ENCODE data around the gene CPNE1. TPM values are rescaled to one million over a fixed set of nuclear protein-coding genes. Genes with fewer than 3 reads are reported as not detected.

CPNE1 gene
- total RNA-seq, 2 donors from 2014 or later = 238 to 441 TPM

- Histone ChIP-seq H3K4me1 (ENCODE audit: control insufficient read depth, insufficient read depth, low read length) (no peaks in the 10 kb centered on the region), H3K27ac (ENCODE audit: low read depth, low read length) (no peak overlapping the region), H3K9me3 (ENCODE audit: control insufficient read depth, low read length) (no peaks in the 10 kb centered on the region), H3K36me3 (ENCODE audit: control insufficient read depth, insufficient read depth, low read length) (no peaks in the 10 kb centered on the region), H3K27me3 (ENCODE audit: control insufficient read depth, insufficient read depth, low read length, poor library complexity, severe bottlenecking) (no peaks in the 10 kb centered on the region), H3K9ac (ENCODE audit: extremely low read depth, low read length, poor library complexity, severe bottlenecking) (no peak overlapping the region), H3K4me3 (ENCODE audit: low read length) (no peak overlapping the region)
- Mint-ChIP-seq H3K4me1 (no peaks in the 10 kb centered on the region), H3K4me3 (no peak overlapping the region), H3K27ac (no peak overlapping the region), H3K27me3 (ENCODE audit: insufficient read depth) (peaks cover 2% of the 10 kb centered on the region), H3K36me3 (ENCODE audit: low read depth) (no peaks in the 10 kb centered on the region), H3K9me3 (peaks cover 2% of the 10 kb centered on the region)
- DNase-seq = no peak
- WGBS, 2 experiments (ENCODE audit: insufficient coverage in 1 of 2, insufficient read length in 1 of 2) = 90 to 91% methylated on average over 6 of the region's 6 CpGs
- TF ChIP-seq, protein P1, sequence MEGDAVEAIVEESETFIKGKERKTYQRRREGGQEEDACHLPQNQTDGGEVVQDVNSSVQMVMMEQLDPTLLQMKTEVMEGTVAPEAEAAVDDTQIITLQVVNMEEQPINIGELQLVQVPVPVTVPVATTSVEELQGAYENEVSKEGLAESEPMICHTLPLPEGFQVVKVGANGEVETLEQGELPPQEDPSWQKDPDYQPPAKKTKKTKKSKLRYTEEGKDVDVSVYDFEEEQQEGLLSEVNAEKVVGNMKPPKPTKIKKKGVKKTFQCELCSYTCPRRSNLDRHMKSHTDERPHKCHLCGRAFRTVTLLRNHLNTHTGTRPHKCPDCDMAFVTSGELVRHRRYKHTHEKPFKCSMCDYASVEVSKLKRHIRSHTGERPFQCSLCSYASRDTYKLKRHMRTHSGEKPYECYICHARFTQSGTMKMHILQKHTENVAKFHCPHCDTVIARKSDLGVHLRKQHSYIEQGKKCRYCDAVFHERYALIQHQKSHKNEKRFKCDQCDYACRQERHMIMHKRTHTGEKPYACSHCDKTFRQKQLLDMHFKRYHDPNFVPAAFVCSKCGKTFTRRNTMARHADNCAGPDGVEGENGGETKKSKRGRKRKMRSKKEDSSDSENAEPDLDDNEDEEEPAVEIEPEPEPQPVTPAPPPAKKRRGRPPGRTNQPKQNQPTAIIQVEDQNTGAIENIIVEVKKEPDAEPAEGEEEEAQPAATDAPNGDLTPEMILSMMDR (conservative IDR thresholded peaks at IDR 0.05) = no peak
These were observed 77.8 kb downstream of the CPNE1 start for GRCh38 chr20:35586751-35587425.

DNA sequence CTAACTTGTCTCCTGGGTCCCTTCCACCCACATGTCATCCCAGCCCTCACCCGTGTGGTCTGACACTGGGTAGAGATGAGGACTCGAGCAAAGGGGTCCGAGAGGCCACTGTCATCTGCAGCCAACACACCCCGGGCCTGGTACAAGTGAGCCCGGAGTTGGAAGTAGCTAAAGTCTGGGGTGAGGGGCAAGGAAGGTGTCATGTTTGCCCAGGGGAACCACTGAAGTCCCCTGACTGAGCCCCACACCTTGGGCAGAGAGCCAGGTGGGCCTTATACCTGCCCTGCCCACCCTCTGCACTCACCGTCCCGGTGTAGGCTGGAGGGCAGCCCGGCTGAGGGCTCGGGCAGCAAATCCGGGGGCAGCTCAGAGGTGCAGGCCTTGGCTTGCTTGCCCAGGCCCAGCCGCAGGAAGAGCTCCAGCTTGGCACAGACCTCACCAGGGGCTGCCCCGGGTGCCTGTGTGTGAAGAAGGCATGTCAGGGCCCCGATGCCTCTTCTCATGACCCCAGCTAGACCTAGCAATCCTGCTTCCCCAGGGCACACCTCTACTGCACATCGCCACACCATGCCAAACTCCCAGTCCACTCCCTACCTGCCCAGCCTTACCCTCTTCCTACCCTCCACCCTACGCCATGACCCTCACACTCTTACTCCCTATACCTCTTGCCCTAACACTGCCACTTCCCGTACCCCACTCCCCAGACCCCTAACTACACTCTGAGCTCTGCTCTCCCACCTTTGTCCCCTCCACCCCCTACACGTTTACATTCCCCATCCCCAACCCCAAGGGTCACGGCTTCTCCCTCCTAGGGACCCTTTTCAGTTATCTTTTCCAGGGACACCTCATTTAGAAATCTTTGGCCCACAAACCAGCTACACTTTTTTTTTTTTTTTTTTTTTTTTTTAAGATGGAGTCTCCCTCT, 80.8 kb downstream of the CPNE1 start:
- Histone ChIP-seq H3K4me1 (ENCODE audit: control insufficient read depth, insufficient read depth, low read length) (no peaks in the 10 kb centered on the region), H3K27me3 (ENCODE audit: control insufficient read depth, insufficient read depth, low read length, poor library complexity, severe bottlenecking) (no peaks in the 10 kb centered on the region), H3K36me3 (ENCODE audit: control insufficient read depth, insufficient read depth, low read length) (no peaks in the 10 kb centered on the region), H3K4me3 (ENCODE audit: low read length) (no peak overlapping the region), H3K27ac (ENCODE audit: low read depth, low read length) (no peak overlapping the region), H3K9me3 (ENCODE audit: control insufficient read depth, low read length) (no peaks in the 10 kb centered on the region), H3K9ac (ENCODE audit: extremely low read depth, low read length, poor library complexity, severe bottlenecking) (no peak overlapping the region)
- peaks cover 2% of the 10 kb centered on the region for H3K9me3 Mint-ChIP-seq
- no peaks in the 10 kb centered on the region for H3K4me1 Mint-ChIP-seq
- TF ChIP-seq, protein P1 (conservative IDR thresholded peaks at IDR 0.05) = no peak
- peaks cover 2% of the 10 kb centered on the region for H3K27me3 Mint-ChIP-seq (ENCODE audit: insufficient read depth)
- no peaks in the 10 kb centered on the region for H3K36me3 Mint-ChIP-seq (ENCODE audit: low read depth)
- no peak for DNase-seq
- no peak overlapping the region for H3K4me3 Mint-ChIP-seq
- H3K27ac Mint-ChIP-seq = peak overlapping the region; percentile 26
- WGBS, 2 experiments (ENCODE audit: insufficient coverage in 1 of 2, insufficient read length in 1 of 2) = 90% methylated on average over 3 to 18 of the region's 18 CpGs

GRCh38 chr20:35582741-35583404, 81.8 kb downstream of the CPNE1 start:
- peaks cover 2% of the 10 kb centered on the region for H3K27me3 Mint-ChIP-seq (ENCODE audit: insufficient read depth)
- peaks cover 2% of the 10 kb centered on the region for H3K9me3 Mint-ChIP-seq
- Histone ChIP-seq H3K27ac (ENCODE audit: low read depth, low read length) (no peak overlapping the region), H3K27me3 (ENCODE audit: control insufficient read depth, insufficient read depth, low read length, poor library complexity, severe bottlenecking) (no peaks in the 10 kb centered on the region), H3K4me1 (ENCODE audit: control insufficient read depth, insufficient read depth, low read length) (no peaks in the 10 kb centered on the region), H3K9ac (ENCODE audit: extremely low read depth, low read length, poor library complexity, severe bottlenecking) (no peak overlapping the region), H3K9me3 (ENCODE audit: control insufficient read depth, low read length) (no peaks in the 10 kb centered on the region), H3K36me3 (ENCODE audit: control insufficient read depth, insufficient read depth, low read length) (no peaks in the 10 kb centered on the region), H3K4me3 (ENCODE audit: low read length) (no peak overlapping the region)
- H3K4me1 Mint-ChIP-seq = no peaks in the 10 kb centered on the region
- no peak overlapping the region for H3K27ac Mint-ChIP-seq
- no peak for DNase-seq
- 84 to 89% methylated on average over 10 to 12 of the region's 12 CpGs for WGBS, 2 experiments (ENCODE audit: insufficient coverage in 1 of 2, insufficient read length in 1 of 2)
- no peak overlapping the region for H3K4me3 Mint-ChIP-seq
- TF ChIP-seq, protein P1 (conservative IDR thresholded peaks at IDR 0.05) = no peak
- H3K36me3 Mint-ChIP-seq (ENCODE audit: low read depth) = no peaks in the 10 kb centered on the region

Measured in endodermal cell (in vitro differentiated cells).